ENCODE results near the gene NTN3.

NTN3 gene

GRCh38 chr16:2476345-2476720 is 5.2 kb downstream of the NTN3 start:
- Histone ChIP-seq H3K9me3 (ENCODE audit: control insufficient read depth, insufficient read depth, low read length) (no peaks in the 10 kb centered on the region), H4K20me1 (ENCODE audit: control insufficient read depth, insufficient read depth, low read depth, low read length) (peaks cover 21% of the 10 kb centered on the region; the same call in 1 of the 2 replicates), H3K4me2 (ENCODE audit: low read length) (peak overlapping the region; percentile 88), H3F3A (ENCODE audit: control insufficient read depth, insufficient read depth) (no peaks in the 10 kb centered on the region), H3K4me3 (ENCODE audit: low read length) (peak overlapping the region; percentile 82), H3K79me2 (ENCODE audit: control insufficient read depth, low read length) (peaks cover 83% of the 10 kb centered on the region), H3K36me3 (ENCODE audit: control insufficient read depth, low read length) (peaks cover 14% of the 10 kb centered on the region), H3K27me3 (ENCODE audit: control insufficient read depth, low read length) (no peaks in the 10 kb centered on the region), H3K9me2 (replicated peaks; ENCODE audit: control insufficient read depth, low read length) (no peaks in the 10 kb centered on the region), H3K4me1 (ENCODE audit: control insufficient read depth, low read length) (peaks cover 38% of the 10 kb centered on the region), H3K27ac (ENCODE audit: low read depth, low read length) (no peak overlapping the region)
- TF ChIP-seq CTCF (IDR thresholded peaks at IDR 0.05; ENCODE audit: low read depth, low read length, poor library complexity, severe bottlenecking) (no peak), EZH2phosphoT487 (IDR thresholded peaks at IDR 0.05; ENCODE audit: borderline replicate concordance, low read length) (no peak)

GRCh38 chr16:2476741-2477140 is 5.6 kb downstream of the NTN3 start:
- peaks cover 34% of the 10 kb centered on the region for H3K4me1 ChIP-seq (ENCODE audit: control insufficient read depth, low read length)
- H3K9me3 ChIP-seq (ENCODE audit: control insufficient read depth, insufficient read depth, low read length) = no peaks in the 10 kb centered on the region
- TF ChIP-seq CTCF (IDR thresholded peaks at IDR 0.05; ENCODE audit: low read depth, low read length, poor library complexity, severe bottlenecking) (no peak), EZH2phosphoT487 (IDR thresholded peaks at IDR 0.05; ENCODE audit: borderline replicate concordance, low read length) (no peak)
- H3F3A ChIP-seq (ENCODE audit: control insufficient read depth, insufficient read depth) = no peaks in the 10 kb centered on the region
- no peaks in the 10 kb centered on the region for H3K27me3 ChIP-seq (ENCODE audit: control insufficient read depth, low read length)
- peak overlapping the region; percentile 88 for H3K4me2 ChIP-seq (ENCODE audit: low read length)
- no peaks in the 10 kb centered on the region for H3K9me2 ChIP-seq (replicated peaks; ENCODE audit: control insufficient read depth, low read length)
- H3K27ac ChIP-seq (ENCODE audit: low read depth, low read length) = no peak overlapping the region
- H3K36me3 ChIP-seq (ENCODE audit: control insufficient read depth, low read length) = peaks cover 14% of the 10 kb centered on the region
- H4K20me1 ChIP-seq (ENCODE audit: control insufficient read depth, insufficient read depth, low read depth, low read length) = peaks cover 21% of the 10 kb centered on the region; the same call in 1 of the 2 replicates
- H3K79me2 ChIP-seq (ENCODE audit: control insufficient read depth, low read length) = peaks cover 87% of the 10 kb centered on the region
- H3K4me3 ChIP-seq (ENCODE audit: low read length) = no peak overlapping the region

DNA sequence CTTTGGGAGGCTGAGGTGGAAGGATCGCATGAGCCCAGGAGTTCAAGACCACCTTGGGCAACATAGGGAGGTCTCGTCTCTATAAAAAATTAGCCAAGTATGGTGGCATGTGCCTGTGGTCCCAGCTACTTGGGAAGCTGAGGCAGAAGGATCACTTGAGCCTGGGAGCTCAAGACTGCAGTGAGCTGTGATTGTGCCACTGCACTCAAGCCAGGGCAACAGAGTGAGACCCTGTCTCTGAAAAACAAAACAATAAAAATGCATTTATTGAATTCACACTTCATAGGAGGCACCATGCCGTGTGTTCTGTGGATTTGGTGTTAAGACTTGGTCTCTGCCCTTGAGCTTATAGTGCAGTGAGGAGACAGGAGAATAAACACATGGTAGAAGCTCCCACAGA is 6.2 kb downstream of the NTN3 start:
- H3K27me3 ChIP-seq (ENCODE audit: control insufficient read depth, low read length) = no peaks in the 10 kb centered on the region
- TF ChIP-seq CTCF (IDR thresholded peaks at IDR 0.05; ENCODE audit: low read depth, low read length, poor library complexity, severe bottlenecking) (no peak), EZH2phosphoT487 (IDR thresholded peaks at IDR 0.05; ENCODE audit: borderline replicate concordance, low read length) (no peak)
- H3K79me2 ChIP-seq (ENCODE audit: control insufficient read depth, low read length) = peaks cover 90% of the 10 kb centered on the region
- no peak overlapping the region for H3K4me3 ChIP-seq (ENCODE audit: low read length)
- peaks cover 14% of the 10 kb centered on the region for H3K36me3 ChIP-seq (ENCODE audit: control insufficient read depth, low read length)
- peaks cover 28% of the 10 kb centered on the region for H3K4me1 ChIP-seq (ENCODE audit: control insufficient read depth, low read length)
- H3K9me3 ChIP-seq (ENCODE audit: control insufficient read depth, insufficient read depth, low read length) = no peaks in the 10 kb centered on the region
- H3K9me2 ChIP-seq (replicated peaks; ENCODE audit: control insufficient read depth, low read length) = no peaks in the 10 kb centered on the region
- H3F3A ChIP-seq (ENCODE audit: control insufficient read depth, insufficient read depth) = no peaks in the 10 kb centered on the region
- H4K20me1 ChIP-seq (ENCODE audit: control insufficient read depth, insufficient read depth, low read depth, low read length) = peaks cover 21% of the 10 kb centered on the region; the same call in 1 of the 2 replicates
- no peak overlapping the region for H3K4me2 ChIP-seq (ENCODE audit: low read length)
- H3K27ac ChIP-seq (ENCODE audit: low read depth, low read length) = no peak overlapping the region
